ENCODE measurements around the gene ALDH3A2. TPM values are rescaled to one million over a fixed set of nuclear protein-coding genes. Genes with fewer than 3 reads are reported as not detected.

Gene ALDH3A2
- total RNA-seq, 4 donors from 2014 or later = 92.1 to 143 (median 111) TPM

- TF ChIP-seq, protein P1, sequence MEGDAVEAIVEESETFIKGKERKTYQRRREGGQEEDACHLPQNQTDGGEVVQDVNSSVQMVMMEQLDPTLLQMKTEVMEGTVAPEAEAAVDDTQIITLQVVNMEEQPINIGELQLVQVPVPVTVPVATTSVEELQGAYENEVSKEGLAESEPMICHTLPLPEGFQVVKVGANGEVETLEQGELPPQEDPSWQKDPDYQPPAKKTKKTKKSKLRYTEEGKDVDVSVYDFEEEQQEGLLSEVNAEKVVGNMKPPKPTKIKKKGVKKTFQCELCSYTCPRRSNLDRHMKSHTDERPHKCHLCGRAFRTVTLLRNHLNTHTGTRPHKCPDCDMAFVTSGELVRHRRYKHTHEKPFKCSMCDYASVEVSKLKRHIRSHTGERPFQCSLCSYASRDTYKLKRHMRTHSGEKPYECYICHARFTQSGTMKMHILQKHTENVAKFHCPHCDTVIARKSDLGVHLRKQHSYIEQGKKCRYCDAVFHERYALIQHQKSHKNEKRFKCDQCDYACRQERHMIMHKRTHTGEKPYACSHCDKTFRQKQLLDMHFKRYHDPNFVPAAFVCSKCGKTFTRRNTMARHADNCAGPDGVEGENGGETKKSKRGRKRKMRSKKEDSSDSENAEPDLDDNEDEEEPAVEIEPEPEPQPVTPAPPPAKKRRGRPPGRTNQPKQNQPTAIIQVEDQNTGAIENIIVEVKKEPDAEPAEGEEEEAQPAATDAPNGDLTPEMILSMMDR (IDR thresholded peaks at IDR 0.05) = no peak
- no peak for DNase-seq (ENCODE audit: low spot score)
- peak; percentile 52 for ATAC-seq (ENCODE audit: low FRiP score)
Measured at GRCh38 chr17:19726631-19727376, 78.3 kb downstream of the ALDH3A2 start.

Small RNA genes within 50 kb of the gene (small RNA-seq; reads per million reads assigned to genes)
- gene NMTRQ-TTG12-1 = not detected
- not detected for gene RF00322

Other genes starting within 250 kb of the ALDH3A2 start
- gene RNF112, start 237.5 kb upstream of the ALDH3A2 start, total RNA-seq = 1 to 10 TPM in 3 of 4 donors, under 1 TPM in 1; 0.44 to 3.0 (median 1.7) TPM
- 1 to 10 TPM in 3 of 4 donors, under 1 TPM in 1; 0.95 to 6.2 (median 5.6) TPM for gene SLC47A1, start 114.9 kb upstream of the ALDH3A2 start, total RNA-seq
- gene SLC47A2, start 67.8 kb downstream of the ALDH3A2 start, total RNA-seq = under 1 TPM in 1 of 4 donors, not detected in 3; 0.28 TPM
- gene ALDH3A1, start 99.5 kb downstream of the ALDH3A2 start, total RNA-seq = 1 to 10 TPM; 2.3 to 4.9 (median 3.3) TPM
- 10 to 100 TPM; 18.9 to 35.8 (median 26.5) TPM for gene ULK2, start 219.2 kb downstream of the ALDH3A2 start, total RNA-seq